GM21360 (cell line): ENCODE results near the gene ABHD11.
"Not testable (repeated sequence)": the region's sequence is repeated elsewhere in the genome, so short reads cannot be mapped to it uniquely, and the experiment has no call there.

Source experiments
- ATAC-seq: cut with Tn5 transposase; IDR thresholded peaks from one replicate; pipeline ENCODE4 v1.9.1; 2021; ENCODE audit warnings: mild to moderate bottlenecking, moderate library complexity; ENCODE audit not compliant: unreplicated experiment

Gene ABHD11, protein sequence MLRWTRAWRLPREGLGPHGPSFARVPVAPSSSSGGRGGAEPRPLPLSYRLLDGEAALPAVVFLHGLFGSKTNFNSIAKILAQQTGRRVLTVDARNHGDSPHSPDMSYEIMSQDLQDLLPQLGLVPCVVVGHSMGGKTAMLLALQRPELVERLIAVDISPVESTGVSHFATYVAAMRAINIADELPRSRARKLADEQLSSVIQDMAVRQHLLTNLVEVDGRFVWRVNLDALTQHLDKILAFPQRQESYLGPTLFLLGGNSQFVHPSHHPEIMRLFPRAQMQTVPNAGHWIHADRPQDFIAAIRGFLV

DNA sequence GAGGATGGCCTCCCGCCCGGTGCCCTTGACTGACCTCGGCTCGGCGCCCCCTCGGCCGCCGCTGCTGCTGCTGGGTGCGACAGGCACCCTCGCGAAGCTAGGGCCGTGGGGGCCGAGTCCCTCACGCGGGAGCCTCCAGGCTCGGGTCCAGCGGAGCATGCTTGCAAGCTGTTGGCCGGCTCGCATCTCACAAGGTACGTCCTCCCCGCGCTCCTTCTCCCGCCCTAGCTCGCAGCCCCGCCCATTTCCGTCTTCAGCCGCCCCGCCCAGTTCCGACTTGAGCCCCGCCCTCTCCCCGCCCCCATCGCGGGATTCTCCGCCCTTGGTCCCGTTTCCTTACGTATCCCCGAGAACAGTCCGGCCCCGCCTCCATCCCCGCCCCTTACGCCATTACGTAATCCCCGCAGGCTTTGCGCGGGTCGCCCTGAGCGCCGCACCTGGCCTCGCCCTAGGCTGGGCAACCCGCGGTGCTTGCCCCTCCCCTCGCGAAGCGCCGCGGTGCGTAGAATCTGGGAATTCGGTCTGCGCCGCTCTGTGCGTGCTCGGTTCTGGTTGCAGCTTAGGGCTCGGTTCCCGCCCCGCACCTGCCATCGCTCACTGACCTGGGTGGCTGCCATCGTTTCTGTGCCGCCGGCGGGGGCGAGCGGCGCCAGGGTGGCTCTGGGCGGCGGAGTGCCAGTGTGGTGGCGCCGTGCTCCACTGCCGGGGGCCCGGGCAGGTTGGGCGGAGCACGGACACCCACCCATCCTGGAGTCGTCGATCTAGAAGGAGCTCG, at the start of gene ABHD11:
Gene ABHD11, minus strand, starts transcription at position 191 of the 775 bp plus-strand sequence. Its CDS starts 32 bp downstream, at position 159.
- ATAC-seq, result peak; percentile 81

DNA sequence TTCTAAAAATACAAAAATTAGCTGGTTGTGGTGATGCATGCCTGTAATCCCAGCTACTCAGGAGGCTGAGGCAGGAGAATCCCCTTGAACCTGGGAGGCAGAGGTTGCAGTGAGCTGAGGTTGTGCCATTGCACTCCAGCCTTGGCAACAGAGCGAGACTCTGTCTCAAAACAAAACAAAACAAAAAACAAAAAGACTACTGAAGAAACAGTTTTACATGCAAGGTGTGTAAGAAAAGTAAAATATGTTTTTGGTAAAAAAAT, 49.1 kb upstream of the ABHD11 start:
- ATAC-seq, result not testable (repeated sequence)

DNA sequence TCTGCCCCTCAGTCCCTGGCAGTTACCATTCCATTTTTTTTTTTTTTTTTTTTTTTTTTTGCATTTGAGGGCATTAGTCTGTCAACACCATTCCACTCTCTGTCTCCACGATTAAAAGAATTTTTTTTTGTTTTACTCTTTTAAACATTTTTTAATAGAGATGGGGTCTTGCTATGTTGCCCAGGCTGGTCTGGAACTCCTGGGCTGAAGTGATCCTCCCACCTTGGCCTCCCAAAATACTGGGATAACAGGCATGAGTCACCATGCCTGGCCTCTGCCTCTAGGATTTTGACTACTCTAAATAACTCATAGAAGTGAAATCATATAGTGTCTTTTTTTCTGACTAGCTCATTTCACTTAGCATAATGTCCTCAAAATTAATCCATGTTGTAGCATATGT, 48.0 kb upstream of the ABHD11 start:
- no peak for ATAC-seq

DNA sequence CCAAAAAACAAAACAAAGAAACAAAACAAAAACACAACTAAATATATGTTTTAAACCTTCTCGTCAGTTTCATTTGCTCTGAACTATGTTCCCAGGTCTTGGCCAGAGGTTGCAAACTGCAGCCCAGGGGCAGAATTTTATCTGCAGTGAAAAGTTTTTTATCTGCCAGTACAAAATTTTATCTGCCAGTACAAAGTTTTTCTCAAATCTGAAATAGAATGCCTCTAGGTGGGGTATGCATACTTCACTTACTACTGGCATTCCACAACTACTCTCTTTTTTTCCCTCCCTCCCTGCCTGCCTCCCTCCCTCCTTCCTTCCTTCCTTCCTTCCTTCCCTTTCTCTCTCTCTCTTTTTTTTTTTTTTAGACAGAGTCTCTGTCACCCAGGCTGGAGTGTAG, 40.9 kb upstream of the ABHD11 start:
- ATAC-seq, result no peak

DNA sequence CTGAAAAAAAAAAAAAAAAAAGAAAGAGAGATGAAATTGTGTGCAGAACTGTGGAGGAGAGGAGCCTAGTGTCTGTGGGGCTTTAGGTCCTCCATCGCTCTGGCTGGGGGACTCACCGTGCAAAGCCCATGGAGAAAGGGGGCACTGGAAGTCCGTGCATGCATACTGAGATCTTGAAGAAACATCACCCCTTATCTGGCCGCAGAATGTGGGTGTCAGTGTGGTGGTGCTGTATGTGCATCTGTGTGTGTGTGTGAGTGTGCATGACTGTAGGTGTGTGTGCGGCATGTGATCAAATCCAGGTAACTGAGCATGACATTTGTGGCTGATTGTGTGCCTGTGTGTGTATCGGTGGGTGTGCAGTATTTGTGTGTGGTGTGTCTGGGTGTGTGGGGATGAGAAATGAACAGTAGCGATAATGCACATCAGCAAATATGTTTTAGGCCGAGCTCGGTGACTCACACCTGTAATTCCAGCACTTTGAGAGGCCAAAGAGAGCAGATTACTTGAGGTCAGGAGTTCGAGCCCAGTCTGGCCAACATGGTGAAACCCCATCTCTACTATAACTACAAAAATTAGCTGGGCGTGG, 40.3 kb upstream of the ABHD11 start:
- ATAC-seq, result no peak

DNA sequence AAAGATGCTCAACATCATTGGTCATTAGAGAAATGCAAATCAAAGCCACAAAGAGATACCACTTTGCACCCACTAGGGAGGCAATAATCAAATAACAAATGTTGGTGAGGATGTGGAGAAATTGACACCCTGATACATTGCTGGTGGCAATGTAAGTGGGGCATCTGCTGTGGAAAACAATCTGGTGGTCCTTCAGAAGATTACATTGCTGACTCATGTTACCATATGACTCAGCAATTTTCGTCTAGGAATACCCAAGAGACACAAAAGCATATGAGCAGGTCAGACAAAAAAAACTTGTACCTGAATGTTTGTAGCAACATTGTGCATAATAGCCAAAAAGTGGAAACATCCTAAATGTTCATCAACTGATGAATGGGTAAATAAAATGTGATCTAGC, 36.3 kb upstream of the ABHD11 start:
- ATAC-seq, result no peak

DNA sequence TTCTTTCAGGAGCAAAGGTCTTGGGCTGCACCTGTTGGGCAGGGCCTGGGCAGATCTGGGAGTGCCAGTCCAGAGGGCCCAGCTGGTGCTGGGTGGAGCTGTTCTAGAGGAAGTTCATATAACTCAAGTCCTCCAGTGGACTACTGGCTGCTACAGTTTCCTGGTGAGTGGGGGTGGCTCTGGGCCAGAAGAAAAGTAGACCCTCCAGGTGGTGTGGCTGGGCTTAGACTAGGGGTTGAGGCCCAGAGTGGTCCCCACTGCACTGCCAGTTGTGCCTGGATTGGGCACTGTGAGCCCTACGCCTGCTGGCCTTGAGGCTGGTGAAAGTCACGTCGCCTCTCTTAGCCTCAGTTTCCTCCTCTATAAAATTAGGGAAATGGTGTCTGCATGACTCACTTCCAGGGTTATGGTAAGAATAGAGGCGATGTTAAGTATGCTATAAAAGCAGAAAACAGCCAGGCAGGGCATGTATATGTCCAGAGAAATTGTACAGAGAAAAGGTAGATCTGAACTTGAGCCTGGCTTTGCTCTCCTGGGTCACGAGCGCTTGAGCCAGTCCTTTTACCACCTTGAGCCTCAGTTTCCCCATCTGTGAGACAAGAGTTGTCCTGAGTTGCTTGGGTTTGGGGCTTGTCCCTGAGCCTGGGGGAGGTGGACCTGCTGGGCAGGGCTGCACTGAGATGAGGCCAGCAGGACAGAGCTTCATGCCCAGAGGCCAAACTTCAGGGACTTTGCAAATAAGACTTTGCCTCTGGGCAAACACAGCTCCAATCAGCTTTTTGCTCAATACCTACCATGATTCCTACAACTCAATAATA, 35.3 kb upstream of the ABHD11 start:
- ATAC-seq, result no peak

DNA sequence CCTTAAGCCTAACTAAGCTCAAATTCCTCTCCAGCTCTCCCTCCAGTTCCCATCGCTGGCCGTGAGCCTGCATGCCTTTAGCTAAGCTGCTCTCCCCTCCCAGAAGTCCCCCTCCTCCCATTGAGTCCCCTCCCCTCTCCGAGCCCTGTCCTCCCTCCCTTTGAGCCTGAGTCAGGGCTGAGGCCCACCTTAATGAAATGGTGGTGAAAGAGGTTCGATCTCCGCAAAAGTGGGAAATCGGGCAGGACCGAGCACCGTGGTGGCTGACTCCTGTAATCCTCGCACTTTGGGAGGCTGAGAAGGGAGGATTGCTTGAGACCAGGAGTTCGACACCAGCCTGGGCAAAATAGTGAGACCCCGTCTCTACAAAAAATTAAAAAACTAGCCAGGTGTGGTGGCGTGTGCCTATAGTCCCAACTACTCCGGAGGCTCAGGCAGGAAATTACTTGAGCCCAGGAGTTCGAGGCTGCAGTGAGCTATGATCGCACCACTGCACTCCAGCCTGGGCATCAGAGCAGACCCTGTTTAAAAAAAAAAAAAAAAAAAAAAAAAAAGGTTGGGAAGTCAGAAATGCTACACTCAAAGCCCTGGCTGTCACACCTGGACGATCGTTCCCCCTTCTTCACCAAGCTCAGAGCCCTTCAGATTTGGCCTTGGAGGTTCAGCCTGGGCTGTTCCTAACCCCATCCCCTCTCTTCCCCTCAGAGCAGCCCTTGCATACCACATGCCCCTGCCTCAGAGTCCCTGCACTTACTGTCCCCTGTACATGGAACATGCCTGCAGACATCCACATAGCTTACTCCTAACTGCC, 32.5 kb upstream of the ABHD11 start:
- no peak for ATAC-seq

DNA sequence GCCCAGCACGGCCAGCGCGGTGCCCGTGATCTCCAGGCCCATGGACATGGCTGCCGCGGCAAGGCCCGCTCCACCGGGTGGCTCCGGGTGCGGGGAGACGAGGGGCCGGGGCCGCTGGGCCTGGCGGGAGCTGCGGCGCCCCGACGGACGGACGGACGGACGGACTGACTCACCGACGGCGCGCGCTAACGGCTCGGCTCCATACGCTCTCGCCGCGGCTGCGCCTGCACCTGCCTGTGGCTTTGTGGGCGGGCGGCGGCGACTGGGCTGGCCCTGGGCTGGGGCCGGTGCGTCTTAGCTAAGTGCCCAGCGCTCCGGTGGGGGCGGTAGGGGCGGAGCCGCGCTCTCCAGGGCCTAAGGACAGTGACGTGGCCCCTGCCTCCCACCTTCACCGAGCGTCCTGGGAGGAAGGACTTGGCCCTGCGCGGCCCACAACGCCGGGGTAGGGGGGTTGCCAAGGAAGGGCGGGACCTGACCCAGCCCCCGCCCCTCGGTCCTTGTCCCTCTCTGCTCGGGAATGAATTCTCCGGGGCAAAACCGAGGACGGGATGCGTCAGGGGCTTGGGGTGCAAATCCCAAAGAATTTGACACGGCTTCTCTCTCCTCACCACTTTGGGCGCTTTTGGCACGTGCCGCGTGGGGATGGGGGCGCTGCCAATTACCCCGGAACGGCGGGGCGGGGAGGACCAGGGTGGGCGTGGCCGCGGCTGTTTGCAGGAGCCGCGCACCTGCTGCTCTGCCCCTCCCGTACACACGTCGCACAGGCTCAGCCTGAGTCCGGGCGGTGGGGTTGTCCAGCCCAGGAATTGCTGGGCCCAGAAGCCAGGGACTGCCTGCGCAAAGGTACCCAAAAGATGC, 31.6 kb upstream of the ABHD11 start, which contains the start of gene CLDN3:
Gene CLDN3, minus strand, starts transcription at position 269 of the 858 bp plus-strand sequence. Its CDS starts 221 bp downstream, at position 48.
- ATAC-seq, result no peak

DNA sequence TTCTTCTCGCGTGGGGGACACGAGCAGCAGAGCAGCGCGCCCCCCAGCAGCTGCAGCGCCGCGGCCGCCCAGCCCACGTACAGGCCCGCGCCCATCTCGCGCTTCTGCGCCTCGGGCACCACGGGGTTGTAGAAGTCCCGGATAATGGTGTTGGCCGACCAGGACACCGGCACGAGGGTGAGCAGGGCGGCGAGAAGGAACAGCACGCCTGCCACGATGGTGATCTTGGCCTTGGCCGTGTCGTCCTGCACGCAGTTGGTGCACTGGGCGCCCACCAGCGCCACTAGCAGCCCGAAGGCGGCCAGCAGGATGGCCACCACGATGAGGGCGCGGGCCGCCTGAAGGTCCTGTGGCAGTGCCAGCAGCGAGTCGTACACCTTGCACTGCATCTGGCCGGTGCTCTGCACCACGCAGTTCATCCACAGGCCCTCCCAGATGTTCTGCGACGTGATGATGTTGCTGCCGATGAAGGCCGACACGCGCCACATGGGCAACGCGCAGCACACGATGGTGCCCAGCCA, 30.9 kb upstream of the ABHD11 start:
- no peak for ATAC-seq

DNA sequence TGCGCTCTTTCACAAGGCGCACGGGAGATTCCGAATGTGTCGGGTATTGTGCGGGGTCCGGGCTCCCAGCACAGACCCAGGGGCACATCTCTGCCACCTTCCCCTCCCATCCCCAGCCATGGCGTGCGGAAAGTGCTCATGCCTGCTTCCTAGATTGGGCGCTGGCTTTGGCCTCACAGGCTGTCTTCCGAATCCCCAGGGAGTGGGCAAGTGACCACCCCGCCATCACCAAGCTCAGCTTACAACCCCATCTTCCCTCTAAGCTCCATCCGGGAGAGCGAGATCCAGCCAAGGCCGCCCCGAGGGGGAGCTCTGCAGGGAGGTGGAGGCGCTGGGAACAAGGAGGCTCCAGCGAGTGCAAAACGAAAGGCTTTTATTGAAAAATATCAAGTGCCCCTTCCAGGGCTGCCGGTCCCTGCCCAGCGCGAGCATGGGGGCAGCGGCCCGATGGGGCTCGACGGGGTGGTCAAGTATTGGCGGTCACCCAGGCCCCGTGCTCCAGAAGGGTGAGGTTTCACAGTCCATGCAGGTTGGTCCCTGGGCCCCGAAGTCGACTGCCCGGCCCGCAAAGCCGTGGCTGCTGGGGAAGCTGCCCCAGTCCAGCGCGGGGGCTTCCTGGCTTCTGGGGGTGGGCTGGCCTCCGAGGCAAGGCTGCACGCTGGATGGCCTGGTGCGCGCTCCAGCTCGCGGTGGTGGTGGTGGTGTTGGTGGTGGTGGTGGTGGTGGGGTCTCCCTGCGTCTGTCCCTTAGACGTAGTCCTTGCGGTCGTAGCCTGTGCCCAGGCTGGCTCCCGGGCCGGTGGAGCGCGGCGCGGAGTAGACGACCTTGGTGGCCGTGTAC, 30.3 kb upstream of the ABHD11 start:
- ATAC-seq, result no peak

DNA sequence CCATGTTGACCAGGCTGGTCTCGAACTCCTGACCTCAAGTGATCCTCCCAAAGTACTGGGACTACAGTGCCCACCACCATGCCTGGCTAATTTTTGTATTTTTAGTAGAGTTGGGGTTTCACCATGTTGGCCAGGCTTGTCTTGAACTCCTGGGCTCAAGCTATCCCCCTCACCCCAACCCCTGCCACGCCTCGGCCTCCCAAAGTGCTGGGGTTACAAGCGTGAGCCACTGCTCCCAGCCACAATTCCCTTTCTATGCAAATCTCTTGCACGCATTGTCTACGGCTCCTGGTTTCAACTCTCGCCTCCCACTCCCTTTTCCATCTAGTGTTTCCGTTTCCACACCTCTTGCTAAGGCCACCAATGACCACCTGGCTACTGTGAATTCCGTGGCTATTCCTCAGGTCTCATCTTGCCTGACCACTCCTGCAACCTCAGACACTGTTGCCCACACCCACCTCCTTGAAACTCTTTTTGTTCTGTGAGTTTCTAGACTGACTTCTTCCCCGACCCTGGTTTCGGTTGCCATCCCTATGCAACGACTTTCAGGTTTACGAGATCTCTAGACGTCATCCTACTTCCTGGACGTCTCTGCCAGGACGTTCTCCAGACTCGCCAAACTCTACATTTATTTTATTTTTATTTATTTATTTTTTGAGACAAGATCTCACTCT, 28.1 kb upstream of the ABHD11 start:
- no peak for ATAC-seq

DNA sequence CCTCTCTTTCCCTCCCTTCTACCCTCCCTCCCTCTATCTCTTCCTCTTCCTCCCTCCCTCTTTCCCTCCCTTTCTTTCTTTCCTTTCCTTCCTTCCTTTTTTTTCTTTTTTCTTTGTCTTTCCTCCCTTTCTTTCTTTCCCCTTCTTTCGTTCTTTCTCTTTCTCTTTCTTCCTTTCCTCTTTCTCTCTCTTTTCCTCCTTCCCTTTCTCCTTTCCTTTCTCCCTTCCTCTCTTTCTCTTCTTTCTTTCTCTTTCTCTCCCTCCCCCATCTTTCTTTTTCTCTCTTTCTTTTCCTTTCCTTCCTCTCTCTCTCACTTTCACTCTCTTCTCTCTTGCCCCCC, 24.0 kb upstream of the ABHD11 start:
- no peak for ATAC-seq

DNA sequence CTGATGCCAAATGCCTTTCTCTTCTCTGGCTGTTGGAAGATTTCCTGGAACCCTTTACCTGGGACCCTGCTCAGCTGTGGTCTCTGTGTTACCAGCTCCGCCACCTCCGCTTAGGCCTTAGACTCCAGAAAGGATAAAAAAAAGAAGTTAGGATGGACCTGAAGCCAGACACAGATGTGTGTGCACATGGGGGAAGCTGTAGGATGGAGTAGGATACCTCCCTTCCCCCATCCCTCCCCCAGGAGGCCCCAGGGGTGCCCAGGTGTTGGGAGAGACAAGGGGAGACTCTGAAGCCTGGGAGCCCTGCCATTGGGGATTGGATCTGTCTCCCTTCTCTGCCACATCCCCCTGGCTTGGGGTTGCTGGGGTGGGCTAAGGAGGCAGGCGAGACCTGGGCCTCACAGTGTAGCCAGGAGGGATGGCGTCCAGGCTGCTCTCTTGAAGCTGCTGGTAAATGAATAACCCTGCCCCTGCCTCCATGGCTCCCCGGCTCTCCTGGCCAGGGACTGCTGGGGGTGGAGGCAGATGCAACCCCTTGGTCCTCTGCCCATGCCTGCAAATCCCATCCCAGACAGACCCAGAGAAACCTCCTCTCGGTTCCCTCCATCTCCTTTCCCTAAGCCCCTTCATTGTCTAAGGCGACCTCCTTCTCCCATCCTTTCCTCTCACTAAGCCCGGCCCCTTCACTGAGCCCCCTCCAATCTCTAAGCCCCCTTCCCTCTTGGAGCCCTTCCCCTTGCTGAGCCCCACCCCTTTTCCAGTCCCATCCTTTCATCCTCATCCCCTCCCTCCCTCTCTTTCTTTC, 23.5 kb upstream of the ABHD11 start:
- ATAC-seq, result no peak

DNA sequence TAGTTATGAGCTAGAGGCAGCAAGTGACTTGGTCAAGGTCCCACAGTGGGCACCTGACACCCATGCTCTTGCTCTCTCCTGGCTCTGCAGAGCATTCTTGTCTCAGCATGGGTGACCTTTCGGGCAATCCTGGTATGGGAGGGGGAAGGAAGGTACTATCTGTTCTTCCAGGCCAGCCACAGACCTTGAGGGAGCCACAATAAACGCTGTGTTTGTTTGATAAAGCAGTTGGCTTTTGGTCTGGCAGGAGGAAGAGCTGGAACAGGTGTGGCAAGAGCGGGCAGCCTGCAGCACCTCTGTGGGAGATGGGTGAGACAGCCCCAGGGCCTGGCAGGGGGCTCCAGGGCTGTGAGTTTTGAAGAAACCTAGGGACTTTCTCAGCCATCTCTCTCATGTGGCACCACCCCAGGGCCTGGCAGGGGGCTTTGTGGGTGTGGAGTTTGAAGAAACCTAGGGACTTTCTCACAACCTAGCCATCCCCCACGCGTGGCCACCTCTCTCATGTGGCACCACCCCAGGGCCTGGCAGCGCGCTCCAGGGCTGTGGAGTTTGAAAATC, 20.1 kb upstream of the ABHD11 start:
- no peak for ATAC-seq

DNA sequence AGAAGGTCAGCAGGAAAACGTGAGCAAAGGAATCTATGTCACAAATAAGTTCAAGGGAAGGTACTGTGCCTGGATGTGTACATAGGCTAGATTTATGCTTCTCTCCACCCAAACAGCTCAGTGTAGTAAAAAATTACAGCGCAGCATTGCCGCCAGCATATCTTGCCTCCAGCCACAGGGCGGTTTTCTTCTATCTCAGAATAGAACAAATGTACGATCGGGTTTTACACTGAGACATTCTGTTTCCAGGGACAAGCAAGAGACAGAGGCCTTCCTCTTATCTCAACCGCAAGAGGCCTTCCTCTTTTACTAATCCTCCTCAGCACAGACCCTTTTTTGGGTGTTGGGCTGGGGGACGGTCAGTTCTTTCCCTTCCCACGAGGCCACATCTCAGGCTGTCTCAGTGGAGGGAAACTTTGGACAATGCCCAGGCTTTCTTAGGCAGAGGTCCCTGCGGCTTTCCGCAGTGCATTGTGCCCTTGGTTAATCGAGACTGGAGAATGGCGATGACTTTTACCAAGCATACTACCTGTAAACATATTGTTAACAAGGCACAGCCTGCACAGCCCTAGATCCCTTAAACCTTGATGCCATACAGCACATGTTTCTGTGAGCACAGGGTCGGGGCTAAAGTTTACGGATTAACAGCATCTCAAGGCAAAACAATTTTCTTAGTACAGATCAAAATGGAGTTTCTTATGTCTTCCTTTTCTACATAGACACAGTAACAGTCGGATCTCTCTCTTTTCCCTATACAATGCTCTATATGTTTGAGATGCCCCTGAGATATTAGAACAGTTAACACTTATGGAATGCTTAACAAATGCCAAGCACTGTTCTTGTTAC, 11.6 kb upstream of the ABHD11 start:
- no peak for ATAC-seq
